KG1 (cell line): ENCODE data around the gene MFAP3L.

Experiments
- DNase-seq: peaks from one replicate; lab custom pipeline; 2025; lab: John Stamatoyannopoulos, UW

The MFAP3L gene

GRCh38 chr4:170017252-170017651 lies 8.9 kb downstream of the MFAP3L start:
- no peak for DNase-seq

DNA sequence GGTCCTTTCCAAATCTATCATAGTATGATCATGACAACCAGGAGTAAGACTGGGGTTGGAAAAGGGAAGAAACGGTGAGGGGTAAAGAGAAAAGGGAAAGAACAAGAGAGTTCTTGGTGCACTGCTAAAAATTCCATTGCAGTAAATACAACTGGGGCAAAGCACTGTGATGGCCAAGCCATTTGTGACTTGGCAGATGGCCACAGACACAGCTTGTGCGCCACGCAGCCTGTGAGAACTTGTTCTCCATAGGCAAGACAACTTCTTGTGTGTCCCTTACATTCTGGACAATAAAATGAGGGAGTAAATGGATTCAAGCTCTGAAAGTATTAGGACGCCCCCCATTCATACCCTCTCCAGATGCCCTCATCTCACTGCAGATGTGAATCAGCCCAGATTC lies 10.9 kb downstream of the MFAP3L start:
- DNase-seq: no peak

GRCh38 chr4:170014359-170015011 lies 11.7 kb downstream of the MFAP3L start:
- no peak for DNase-seq

DNA sequence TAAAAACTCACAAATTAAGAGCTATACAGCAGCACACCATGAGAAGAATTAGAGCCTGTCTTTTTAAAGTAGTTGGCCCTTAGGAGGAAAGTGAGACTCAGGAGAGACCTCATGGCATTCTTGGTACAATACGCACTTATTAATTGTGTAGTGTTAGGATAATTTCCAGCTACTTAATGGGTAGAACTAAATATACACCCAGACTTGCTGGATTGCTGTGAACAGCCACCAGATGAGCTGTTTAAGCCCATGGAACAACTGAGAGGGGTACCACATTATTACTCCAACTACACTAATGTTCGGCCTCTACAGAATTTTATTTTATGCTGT lies 13.6 kb downstream of the MFAP3L start:
- DNase-seq: no peak

DNA sequence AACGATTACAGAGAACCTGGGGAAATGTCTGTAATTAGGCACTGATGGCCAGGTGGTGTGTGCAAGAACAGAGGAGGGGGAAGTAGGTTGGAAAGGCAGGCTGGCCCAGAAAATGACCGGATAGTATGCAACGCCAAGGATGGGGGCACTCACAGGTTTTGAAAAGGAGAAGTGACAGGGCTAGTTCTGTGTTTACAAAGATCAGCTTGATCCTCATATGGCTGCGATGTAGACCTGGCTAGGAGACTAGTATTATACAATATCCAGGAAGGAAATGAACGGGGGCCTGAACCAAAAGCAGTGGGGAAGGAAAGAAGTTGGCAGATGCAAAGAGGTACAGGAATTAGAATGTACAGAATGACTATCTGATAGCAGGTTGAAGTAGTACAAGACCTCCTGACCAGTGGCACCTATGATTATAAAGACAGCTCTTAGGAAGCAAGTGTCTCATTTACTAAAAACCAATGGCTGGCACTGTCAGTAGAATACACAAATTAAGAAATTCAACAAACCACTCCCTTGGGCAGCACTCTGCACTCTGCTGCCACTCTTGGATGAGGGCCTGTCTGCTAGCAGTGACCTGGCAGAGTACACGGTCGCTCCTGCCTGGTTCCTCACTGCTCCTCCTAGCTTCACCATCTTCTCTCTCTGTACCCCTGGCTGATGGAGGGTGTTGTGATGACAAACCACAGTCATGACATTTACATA lies 14.1 kb downstream of the MFAP3L start:
- peak; percentile 16 for DNase-seq

GRCh38 chr4:170009291-170009690 lies 16.9 kb downstream of the MFAP3L start:
- DNase-seq: no peak

DNA sequence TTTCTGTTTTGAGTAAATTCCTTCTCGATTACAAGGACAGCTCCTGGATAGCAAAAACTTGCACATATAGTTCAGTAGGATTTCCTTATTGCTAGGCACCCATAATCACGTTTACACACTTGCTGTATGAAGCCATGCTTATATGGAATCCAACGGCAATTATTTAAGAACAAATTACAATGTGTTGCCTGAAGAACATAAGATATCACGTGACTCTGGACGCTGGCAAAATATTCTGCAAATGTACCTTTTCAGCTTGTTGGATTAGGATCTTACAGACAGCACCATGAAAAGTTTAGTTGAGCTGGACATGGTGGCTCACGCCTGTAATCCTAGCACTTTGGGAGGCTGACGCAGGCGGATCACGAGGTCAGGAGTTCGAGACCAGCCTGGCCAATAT lies 17.4 kb downstream of the MFAP3L start:
- no peak for DNase-seq

DNA sequence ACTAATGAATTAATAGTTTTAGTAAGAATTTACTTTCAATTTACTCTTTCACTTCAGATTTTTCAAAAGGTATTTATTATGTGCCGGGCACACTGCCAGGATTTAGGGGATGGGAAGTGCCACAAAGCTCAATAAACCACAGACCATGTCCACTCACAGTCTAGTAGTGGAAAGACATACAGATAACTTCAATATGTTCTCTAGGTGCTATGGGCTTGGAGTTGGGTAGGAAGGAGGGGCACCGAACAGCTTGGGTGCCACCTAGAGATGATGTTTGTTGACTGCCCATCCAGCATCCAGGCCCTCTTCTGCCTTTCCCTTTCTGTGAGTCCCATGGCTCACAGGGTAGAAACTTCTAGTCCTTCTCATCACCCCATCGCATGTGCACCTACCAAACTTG lies 17.8 kb downstream of the MFAP3L start:
- no peak for DNase-seq

GRCh38 chr4:170007113-170007512 lies 19.1 kb downstream of the MFAP3L start:
- DNase-seq: no peak

GRCh38 chr4:170005472-170005871 lies 20.7 kb downstream of the MFAP3L start:
- no peak for DNase-seq

GRCh38 chr4:170004651-170005295 lies 21.4 kb downstream of the MFAP3L start:
- DNase-seq: no peak

- no peak for DNase-seq
Measured at GRCh38 chr4:170003071-170004070, 22.8 kb downstream of the MFAP3L start.

- no peak for DNase-seq
Measured at GRCh38 chr4:170001745-170002267, 24.4 kb downstream of the MFAP3L start.

DNA sequence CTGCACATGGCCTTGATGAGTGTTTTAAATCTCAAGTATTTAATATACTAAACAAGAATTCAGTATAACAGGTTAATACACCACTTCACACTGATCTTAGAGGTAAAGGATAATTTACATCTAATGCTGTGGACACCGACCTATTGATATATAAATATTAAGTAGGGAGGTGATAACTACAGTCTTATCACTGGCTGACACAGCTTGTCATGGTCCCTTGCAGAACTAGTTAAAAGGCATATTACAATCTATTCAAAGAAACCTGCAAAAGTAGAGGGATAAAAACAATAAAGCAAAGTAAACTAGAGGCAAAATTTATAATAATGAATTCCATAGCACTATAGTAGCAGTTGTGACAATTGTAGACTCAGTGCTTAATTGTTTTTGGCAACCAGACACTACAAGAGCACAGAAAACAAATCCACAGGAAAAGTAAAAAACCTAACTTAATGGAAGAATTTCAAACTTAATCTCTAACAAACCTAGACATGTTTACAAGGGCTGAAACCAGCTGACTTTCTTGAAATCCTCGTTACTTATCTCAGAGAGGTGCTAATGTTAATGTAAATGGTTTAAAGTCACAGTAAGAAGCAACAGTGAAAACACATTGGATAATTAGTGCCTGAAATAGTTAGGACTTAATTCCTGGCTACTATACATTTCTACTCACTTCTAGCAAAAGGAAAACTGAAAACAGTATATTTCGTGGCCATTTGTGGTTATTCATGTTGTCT lies 25.0 kb downstream of the MFAP3L start:
- no peak for DNase-seq

- DNase-seq: no peak
Measured at GRCh38 chr4:169999923-170000322, 26.3 kb downstream of the MFAP3L start.

DNA sequence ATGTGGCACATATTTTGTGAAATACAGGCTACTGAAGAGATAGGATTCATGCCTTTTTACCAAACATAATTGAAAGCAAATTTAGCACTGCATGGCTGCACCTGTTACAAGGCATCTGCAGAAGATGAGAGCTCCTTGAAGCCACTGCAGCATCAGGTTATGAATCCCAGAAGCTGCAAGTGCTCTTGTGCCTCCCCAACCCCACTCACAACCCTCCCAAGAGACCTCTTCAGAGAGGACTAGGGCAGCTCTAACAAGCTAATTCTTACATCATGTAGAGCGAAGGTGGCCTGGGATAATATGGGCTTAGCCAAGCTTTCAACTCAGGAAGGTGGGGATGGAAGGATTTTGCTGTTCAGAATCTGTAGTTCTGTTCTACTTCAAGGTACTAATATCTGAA lies 27.2 kb downstream of the MFAP3L start:
- DNase-seq: no peak

- no peak for DNase-seq
Measured at GRCh38 chr4:169996379-169997240, 29.6 kb downstream of the MFAP3L start.

DNA sequence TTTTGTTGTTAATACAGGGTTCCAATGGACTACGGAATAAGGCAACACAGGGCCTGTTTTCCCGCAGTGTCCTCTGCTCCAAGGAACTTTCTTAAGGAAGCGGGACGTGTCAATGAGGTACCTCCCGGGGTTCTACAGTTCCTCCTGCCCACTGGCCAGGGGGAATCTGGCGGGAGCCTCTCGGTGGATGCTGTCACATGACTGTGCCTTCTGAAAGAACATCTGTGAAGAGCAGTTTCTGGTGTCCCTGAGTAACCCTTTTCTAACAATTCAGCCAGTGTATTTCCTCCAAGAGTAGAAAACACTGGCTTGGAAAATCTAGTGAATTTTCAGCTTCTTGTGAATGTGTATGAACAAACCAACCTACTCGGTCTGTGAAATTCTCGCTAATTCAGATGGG lies 32.7 kb downstream of the MFAP3L start:
- no peak for DNase-seq

DNA sequence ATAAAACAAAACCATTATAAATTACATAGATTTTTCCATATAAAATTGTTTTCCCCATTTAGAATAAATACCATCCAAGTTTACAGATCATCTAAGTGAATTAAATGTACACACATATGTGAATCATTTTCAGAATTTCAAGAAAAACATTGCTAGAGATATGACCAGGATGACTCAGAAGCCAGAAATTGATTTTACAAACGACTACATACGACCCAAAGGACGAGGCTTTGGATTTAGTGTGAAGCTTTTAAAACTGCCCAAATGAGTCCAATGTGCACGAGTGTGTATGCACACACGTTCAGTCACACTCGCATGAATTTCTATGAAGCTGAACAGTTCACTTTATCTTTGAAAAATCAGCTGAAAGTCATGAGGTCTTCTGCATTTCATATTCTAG lies 37.9 kb downstream of the MFAP3L start:
- DNase-seq: no peak
